Muscle layer of colon (tissue), 2 donors: ENCODE measurements around the gene ELL.

Source experiments
- H3K27ac ChIP-seq: one replicate; pipeline ENCODE4 v1.7.0; 2013; ENCODE audit warnings: low read depth, mild to moderate bottlenecking, low read length, moderate library complexity
- H3K27me3 ChIP-seq, 2 donors: one replicate each; pipeline ENCODE4 v1.7.0; 2013; ENCODE audit warnings: low read length in 2 of 2, mild to moderate bottlenecking in 2 of 2; ENCODE audit not compliant: insufficient read depth in 2 of 2, control insufficient read depth in 1 of 2
- H3K36me3 ChIP-seq: one replicate; pipeline ENCODE4 v1.7.0; 2013; ENCODE audit warnings: mild to moderate bottlenecking, low read length; ENCODE audit not compliant: insufficient read depth
- H3K4me1 ChIP-seq: one replicate; pipeline ENCODE4 v1.7.0; 2013; ENCODE audit warnings: mild to moderate bottlenecking, low read length; ENCODE audit not compliant: insufficient read depth
- H3K4me3 ChIP-seq, 2 donors: one replicate each; pipeline ENCODE4 v1.7.0; 2013; ENCODE audit warnings: low read length in 2 of 2, low read depth in 1 of 2, mild to moderate bottlenecking in 1 of 2, moderate library complexity in 1 of 2
- H3K9ac ChIP-seq: one replicate; pipeline ENCODE4 v1.7.0; 2013; ENCODE audit warnings: low read length
- H3K9me3 ChIP-seq: one replicate; pipeline ENCODE4 v1.7.0; 2013; ENCODE audit warnings: mild to moderate bottlenecking, low read length
- donor health status: abdominal sarcoma.
- donor health status: Adenocarcinoma of cecum.

ELL gene

GRCh38 chr19:18431351-18432197 is 90.3 kb downstream of the ELL start:
- no peak overlapping the region for H3K4me3 ChIP-seq
- no peak overlapping the region for H3K27ac ChIP-seq
- no peaks in the 10 kb centered on the region for H3K36me3 ChIP-seq
- no peak overlapping the region for H3K9ac ChIP-seq
- H3K4me1 ChIP-seq, result peaks cover 11% of the 10 kb centered on the region
- peaks cover 0 to 5% of the 10 kb centered on the region in 2 donors for H3K27me3 ChIP-seq
- H3K9me3 ChIP-seq, result no peaks in the 10 kb centered on the region

- no peaks in the 10 kb centered on the region for H3K9me3 ChIP-seq
- H3K4me1 ChIP-seq, result peaks cover 21% of the 10 kb centered on the region
- no peaks in the 10 kb centered on the region for H3K36me3 ChIP-seq
- peaks cover 0 to 5% of the 10 kb centered on the region in 2 donors for H3K27me3 ChIP-seq
- H3K4me3 ChIP-seq, result no peak overlapping the region
- H3K9ac ChIP-seq, result no peak overlapping the region
- H3K27ac ChIP-seq, result no peak overlapping the region
Measured at GRCh38 chr19:18430417-18431144, 91.3 kb downstream of the ELL start.

- Histone ChIP-seq H3K27ac (peak overlapping the region; percentile 66), H3K9ac (no peak overlapping the region), H3K4me1 (peaks cover 24% of the 10 kb centered on the region), H3K9me3 (no peaks in the 10 kb centered on the region), H3K4me3 (no peak overlapping the region), H3K27me3 (peaks cover 0 to 5% of the 10 kb centered on the region in 2 donors), H3K36me3 (no peaks in the 10 kb centered on the region)
Measured at GRCh38 chr19:18429717-18430416, 92.0 kb downstream of the ELL start.

GRCh38 chr19:18428787-18429674 is 92.8 kb downstream of the ELL start:
- peaks cover 0 to 3% of the 10 kb centered on the region in 2 donors for H3K27me3 ChIP-seq
- no peaks in the 10 kb centered on the region for H3K9me3 ChIP-seq
- H3K4me1 ChIP-seq, result peaks cover 19% of the 10 kb centered on the region
- no peaks in the 10 kb centered on the region for H3K36me3 ChIP-seq
- H3K4me3 ChIP-seq, result peak overlapping the region; percentile 23 to 41
- H3K9ac ChIP-seq, result no peak overlapping the region
- peak overlapping the region; percentile 66 for H3K27ac ChIP-seq

GRCh38 chr19:18428173-18428786 is 93.6 kb downstream of the ELL start:
- H3K27me3 ChIP-seq, result no peaks in the 10 kb centered on the region
- no peaks in the 10 kb centered on the region for H3K36me3 ChIP-seq
- H3K9me3 ChIP-seq, result no peaks in the 10 kb centered on the region
- H3K9ac ChIP-seq, result no peak overlapping the region
- peak overlapping the region; percentile 66 for H3K27ac ChIP-seq
- peak overlapping the region in 1 of 2 donors; percentile 41 for H3K4me3 ChIP-seq
- peaks cover 17% of the 10 kb centered on the region for H3K4me1 ChIP-seq

GRCh38 chr19:18427743-18428113 is 94.1 kb downstream of the ELL start:
- no peaks in the 10 kb centered on the region for H3K27me3 ChIP-seq

GRCh38 chr19:18427080-18427742 is 94.7 kb downstream of the ELL start:
- H3K36me3 ChIP-seq, result no peaks in the 10 kb centered on the region
- no peaks in the 10 kb centered on the region for H3K9me3 ChIP-seq
- no peak overlapping the region for H3K4me3 ChIP-seq
- H3K9ac ChIP-seq, result no peak overlapping the region
- H3K27ac ChIP-seq, result no peak overlapping the region
- peaks cover 17% of the 10 kb centered on the region for H3K4me1 ChIP-seq
- H3K27me3 ChIP-seq, result no peaks in the 10 kb centered on the region

More at GRCh38 chr19:18427743-18428113, 94.1 kb downstream of the ELL start:
- H3K36me3 ChIP-seq, result no peaks in the 10 kb centered on the region
- H3K27ac ChIP-seq, result no peak overlapping the region
- no peaks in the 10 kb centered on the region for H3K9me3 ChIP-seq
- no peak overlapping the region for H3K9ac ChIP-seq
- H3K4me1 ChIP-seq, result peaks cover 17% of the 10 kb centered on the region
- H3K4me3 ChIP-seq, result no peak overlapping the region

GRCh38 chr19:18426416-18426767 is 95.5 kb downstream of the ELL start:
- no peaks in the 10 kb centered on the region for H3K9me3 ChIP-seq
- no peaks in the 10 kb centered on the region for H3K36me3 ChIP-seq
- no peaks in the 10 kb centered on the region for H3K27me3 ChIP-seq
- peaks cover 17% of the 10 kb centered on the region for H3K4me1 ChIP-seq
- H3K27ac ChIP-seq, result no peak overlapping the region
- H3K9ac ChIP-seq, result no peak overlapping the region
- H3K4me3 ChIP-seq, result no peak overlapping the region

GRCh38 chr19:18425515-18426415 is 96.1 kb downstream of the ELL start:
- H3K27ac ChIP-seq, result peak overlapping the region; percentile 55
- no peak overlapping the region for H3K4me3 ChIP-seq
- no peaks in the 10 kb centered on the region for H3K36me3 ChIP-seq
- H3K9me3 ChIP-seq, result no peaks in the 10 kb centered on the region
- peaks cover 22% of the 10 kb centered on the region for H3K4me1 ChIP-seq
- no peaks in the 10 kb centered on the region for H3K27me3 ChIP-seq
- H3K9ac ChIP-seq, result no peak overlapping the region
